Measurements from ENCODE around the gene NCOA1. TPM values are rescaled to one million over a fixed set of nuclear protein-coding genes. Genes with fewer than 3 reads are reported as not detected.

Gene NCOA1
- polyA plus RNA-seq, 3 donors, result 7.3 to 17.9 (median 15.0) TPM

DNA sequence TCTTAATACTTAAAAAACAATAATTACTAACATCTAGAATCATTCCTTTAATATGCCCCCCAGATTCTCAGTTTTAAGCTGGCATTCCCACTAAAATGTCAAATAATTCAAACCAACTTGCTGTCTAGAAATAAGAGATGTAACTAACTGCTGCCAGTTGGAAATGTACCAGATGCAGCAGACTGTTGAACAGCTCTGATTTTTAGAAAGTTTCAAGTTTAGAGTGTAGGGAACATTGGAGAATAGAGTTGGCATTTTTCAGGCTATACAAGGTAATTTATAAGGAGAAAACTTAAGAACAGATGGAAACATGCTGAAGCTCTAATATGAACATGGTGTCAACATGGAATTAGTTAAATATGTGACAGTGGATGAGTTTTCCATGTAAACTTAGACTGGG lies 200.8 kb downstream of the NCOA1 start:
- no peak overlapping the region for H3K27ac ChIP-seq (ENCODE audit: low read depth, low read length)

GRCh38 chr2:24697792-24698191 lies 206.7 kb downstream of the NCOA1 start:
- WGBS, 3 donors, result 93 to 96% (median 94%) methylated on average over 4 of the region's 4 CpGs

DNA sequence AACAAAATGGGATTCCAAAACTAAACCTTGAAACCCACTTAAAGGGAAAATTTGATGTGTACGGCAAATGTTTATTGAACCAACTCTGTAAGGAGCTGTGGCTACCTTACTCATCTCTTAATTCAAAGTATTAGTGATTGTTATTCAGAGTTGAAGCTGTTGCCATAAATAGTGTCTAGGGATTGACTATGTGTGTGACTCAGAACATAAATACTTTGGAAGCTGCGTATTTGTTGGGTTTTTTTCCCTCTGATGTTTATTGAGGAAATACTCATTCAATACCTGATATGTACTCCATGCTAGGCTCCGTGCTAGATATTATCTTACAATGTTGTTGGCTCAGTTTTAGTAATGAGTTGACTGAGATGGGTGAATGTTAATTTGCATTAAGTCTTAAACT lies 211.7 kb downstream of the NCOA1 start:
- no peak overlapping the region for H3K27ac ChIP-seq (ENCODE audit: low read depth, low read length)
- WGBS, 3 donors, result 75 to 90% (median 78%) methylated on average over 3 of the region's 3 CpGs

More at GRCh38 chr2:24697792-24698191, 206.7 kb downstream of the NCOA1 start:
- no peak overlapping the region for H3K27ac ChIP-seq (ENCODE audit: low read depth, low read length)

DNA sequence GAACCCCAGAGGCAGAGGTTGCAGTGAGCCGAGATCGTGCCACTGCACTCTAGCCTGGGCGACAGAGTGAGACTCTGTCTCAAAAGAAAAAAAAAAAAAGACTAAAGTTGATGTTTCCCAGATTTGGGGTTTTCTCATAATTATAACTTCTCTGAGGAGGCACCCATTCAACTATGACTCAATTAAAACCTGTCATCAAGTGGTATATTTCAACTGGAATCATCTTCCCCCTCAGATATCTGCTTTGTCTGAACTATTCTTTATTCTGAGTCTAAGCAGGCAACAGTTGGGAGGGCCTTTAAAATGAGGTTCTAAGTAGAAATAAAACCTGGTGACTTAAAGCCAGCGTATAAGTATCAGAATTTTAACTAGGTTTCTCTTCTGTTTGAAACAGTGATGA lies 213.6 kb downstream of the NCOA1 start:
- H3K27ac ChIP-seq (ENCODE audit: low read depth, low read length), result no peak overlapping the region
- 91 to 97% (median 94%) methylated on average over 4 of the region's 4 CpGs for WGBS, 3 donors

GRCh38 chr2:24707143-24707542 lies 216.1 kb downstream of the NCOA1 start:
- no peak overlapping the region for H3K27ac ChIP-seq (ENCODE audit: low read depth, low read length)
- 92 to 99% (median 97%) methylated on average over 3 of the region's 3 CpGs for WGBS, 3 donors

- no peak overlapping the region for H3K27ac ChIP-seq (ENCODE audit: low read depth, low read length)
- 87 to 88% (median 87%) methylated on average over 3 of the region's 3 CpGs for WGBS, 3 donors
These were observed 217.6 kb downstream of the NCOA1 start for GRCh38 chr2:24708537-24709152.

DNA sequence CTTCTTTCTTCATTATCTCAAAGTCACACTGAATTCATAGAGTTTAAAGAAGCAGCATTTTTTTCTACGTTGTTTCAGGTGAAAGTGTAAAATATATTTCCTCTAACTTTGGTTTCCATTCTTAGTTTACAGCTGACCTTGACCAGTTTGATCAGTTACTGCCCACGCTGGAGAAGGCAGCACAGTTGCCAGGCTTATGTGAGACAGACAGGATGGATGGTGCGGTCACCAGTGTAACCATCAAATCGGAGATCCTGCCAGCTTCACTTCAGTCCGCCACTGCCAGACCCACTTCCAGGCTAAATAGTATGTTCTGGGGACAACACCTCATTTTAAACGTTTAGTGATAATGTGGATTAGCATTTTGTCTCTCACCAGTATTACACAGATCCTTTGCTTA lies 219.8 kb downstream of the NCOA1 start:
- 74 to 96% (median 96%) methylated on average over 6 of the region's 6 CpGs for WGBS, 3 donors
- no peak overlapping the region for H3K27ac ChIP-seq (ENCODE audit: low read depth, low read length)

- WGBS, 3 donors, result 47 to 67% (median 56%) methylated on average over 2 of the region's 2 CpGs
- no peak overlapping the region for H3K27ac ChIP-seq (ENCODE audit: low read depth, low read length)
These were observed 220.8 kb downstream of the NCOA1 start for GRCh38 chr2:24711865-24712264.

DNA sequence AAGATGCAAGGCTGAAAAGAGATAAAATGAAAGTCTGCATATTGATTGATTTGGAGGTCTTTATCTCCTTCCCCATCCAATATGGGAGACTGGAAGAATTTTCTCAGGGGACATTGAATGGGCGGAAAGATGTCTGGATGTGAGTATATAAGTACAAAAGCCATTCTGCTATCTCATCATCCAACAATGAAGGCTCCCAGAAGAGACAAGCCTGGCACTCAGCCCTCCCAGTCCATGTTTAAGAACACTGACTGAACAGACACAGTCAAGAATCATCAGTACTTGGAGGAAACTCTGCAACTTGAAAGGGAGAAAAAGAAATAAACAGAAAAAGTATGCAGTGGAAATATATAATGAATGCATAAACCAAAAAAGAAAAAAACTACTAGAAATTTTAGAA lies 221.2 kb downstream of the NCOA1 start:
- 79 to 97% (median 85%) methylated on average over 1 of the region's 1 CpG for WGBS, 3 donors

GRCh38 chr2:24717263-24717951 lies 226.4 kb downstream of the NCOA1 start:
- WGBS, 3 donors, result 93 to 98% (median 96%) methylated on average over 2 of the region's 2 CpGs
- no peak overlapping the region for H3K27ac ChIP-seq (ENCODE audit: low read depth, low read length)

More for the DNA sequence above, 221.2 kb downstream of the NCOA1 start:
- no peak overlapping the region for H3K27ac ChIP-seq (ENCODE audit: low read depth, low read length)

DNA sequence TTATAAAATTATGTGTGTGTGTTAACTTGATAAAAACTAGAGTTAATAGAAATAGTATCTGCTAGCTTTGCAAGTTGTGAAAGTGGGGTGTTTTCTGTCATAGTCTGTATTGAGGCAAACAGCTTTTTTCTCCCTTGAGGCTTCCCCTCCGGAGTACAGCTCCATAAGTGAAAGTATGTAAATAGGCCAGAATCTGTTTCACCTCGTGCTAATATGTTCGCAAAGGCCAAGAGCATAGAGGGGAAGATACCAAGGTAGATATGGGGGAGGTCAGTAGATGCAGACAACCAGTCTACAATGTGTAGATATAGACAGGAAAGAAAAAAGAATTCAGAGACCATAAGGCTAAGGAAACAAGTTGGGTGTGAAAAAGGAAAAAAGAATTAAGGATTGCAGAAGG lies 229.3 kb downstream of the NCOA1 start:
- no peak overlapping the region for H3K27ac ChIP-seq (ENCODE audit: low read depth, low read length)
- WGBS, 3 donors, result 78 to 80% (median 78%) methylated on average over 3 of the region's 3 CpGs

- H3K27ac ChIP-seq (ENCODE audit: low read depth, low read length), result no peak overlapping the region
These were observed 230.4 kb downstream of the NCOA1 start for GRCh38 chr2:24721470-24721869.

DNA sequence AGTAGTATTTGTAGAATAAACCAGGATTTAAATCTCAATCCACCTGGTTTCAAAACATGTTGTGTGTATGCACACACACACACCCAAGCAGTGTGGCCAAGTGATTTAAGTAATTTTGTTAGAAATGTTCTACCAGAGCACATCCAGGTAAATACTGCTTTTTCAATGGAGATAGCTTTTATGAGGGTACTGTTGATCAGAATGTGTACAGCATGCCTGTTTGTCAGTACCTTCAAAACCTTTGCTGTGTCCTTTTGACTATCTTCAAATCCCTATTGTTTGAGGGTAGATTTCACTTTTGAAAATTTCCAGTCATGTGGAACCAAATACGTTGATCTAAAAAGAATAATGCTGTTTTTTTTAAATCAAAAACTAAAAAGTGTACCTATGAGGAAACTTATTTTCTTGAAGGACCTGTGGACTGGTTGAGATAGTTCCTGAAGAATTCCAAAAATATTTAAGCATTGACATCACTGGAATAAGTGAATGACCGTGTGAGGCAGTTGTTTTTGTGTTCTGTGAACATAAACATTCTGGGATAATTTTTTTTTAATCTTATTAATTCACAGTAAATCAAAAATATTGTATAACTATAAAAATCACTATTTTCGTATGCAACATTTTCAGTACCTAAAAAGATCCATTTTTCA lies 231.2 kb downstream of the NCOA1 start:
- 84 to 93% (median 90%) methylated on average over 3 of the region's 3 CpGs for WGBS, 3 donors
- H3K27ac ChIP-seq (ENCODE audit: low read depth, low read length), result no peak overlapping the region

- 77 to 93% (median 87%) methylated on average over 1 of the region's 1 CpG for WGBS, 3 donors
- no peak overlapping the region for H3K27ac ChIP-seq (ENCODE audit: low read depth, low read length)
These were observed 232.1 kb downstream of the NCOA1 start for GRCh38 chr2:24723191-24723590.

GRCh38 chr2:24723665-24724064 lies 232.6 kb downstream of the NCOA1 start:
- H3K27ac ChIP-seq (ENCODE audit: low read depth, low read length), result no peak overlapping the region

- H3K27ac ChIP-seq (ENCODE audit: low read depth, low read length), result no peak overlapping the region
- 77 to 88% (median 83%) methylated on average over 4 of the region's 4 CpGs for WGBS, 3 donors
These were observed 233.2 kb downstream of the NCOA1 start for GRCh38 chr2:24724111-24724775.

GRCh38 chr2:24725956-24726355 lies 234.9 kb downstream of the NCOA1 start:
- 75 to 87% (median 80%) methylated on average over 3 of the region's 3 CpGs for WGBS, 3 donors
- H3K27ac ChIP-seq (ENCODE audit: low read depth, low read length), result no peak overlapping the region

GRCh38 chr2:24730481-24730880 lies 239.4 kb downstream of the NCOA1 start:
- whole genome bisulfite sequencing, 3 donors, result 88 to 94% (median 94%) methylated on average over 7 of the region's 7 CpGs

DNA sequence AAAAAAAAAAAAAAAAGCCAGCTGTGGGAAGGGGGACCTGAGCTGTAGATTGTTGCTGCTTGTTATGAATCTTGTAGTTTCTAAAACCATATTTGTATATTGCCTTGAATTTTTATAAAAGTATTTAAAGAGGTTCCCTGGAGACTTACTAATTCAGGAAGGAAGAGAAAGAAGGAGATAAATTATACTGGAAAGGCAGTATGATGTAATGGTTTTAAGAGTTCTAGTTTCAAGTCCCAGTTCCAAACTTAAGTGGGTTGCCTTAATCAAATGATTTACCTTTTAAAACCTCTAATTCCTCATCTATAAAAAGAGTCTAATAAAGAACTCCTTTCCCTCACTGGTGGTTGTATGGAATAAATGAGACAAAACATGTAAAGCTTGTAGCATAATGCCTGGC lies 240.0 kb downstream of the NCOA1 start:
- H3K27ac ChIP-seq (ENCODE audit: low read depth, low read length), result no peak overlapping the region

More at GRCh38 chr2:24730481-24730880, 239.4 kb downstream of the NCOA1 start:
- no peak overlapping the region for H3K27ac ChIP-seq (ENCODE audit: low read depth, low read length)
